Left ventricle myocardium inferior (tissue), 1 donor: ENCODE results near the gene UBTD1. TPM values are rescaled to one million over a fixed set of nuclear protein-coding genes. Genes with fewer than 3 reads are reported as not detected.
A peak's percentile ranks its signal among the peaks of the same experiment; 100 is the strongest.
"Not testable (repeated sequence)": the region's sequence is repeated elsewhere in the genome, so short reads cannot be mapped to it uniquely, and the experiment has no call there.

ENCODE experiments used
- DNase-seq: peaks from one replicate; pipeline ENCODE4 v3.0.0-alpha.2; 2020
- H3K27ac ChIP-seq: fragments of 200-600 bp; replicated peaks from 2 replicates; pipeline ENCODE4 v1.8.0; 2021
- H3K27me3 ChIP-seq: fragments of 200-600 bp; 2 replicates; pipeline ENCODE4 v1.8.0; 2021; ENCODE audit warnings: low read depth
- H3K36me3 ChIP-seq: fragments of 200-600 bp; 2 replicates; pipeline ENCODE4 v1.8.0; 2021
- H3K4me1 ChIP-seq: fragments of 200-600 bp; 2 replicates; pipeline ENCODE4 v1.8.0; 2021
- H3K4me3 ChIP-seq: fragments of 200-600 bp; 2 replicates; pipeline ENCODE4 v1.8.0; 2021; ENCODE audit warnings: mild to moderate bottlenecking, moderate library complexity
- H3K9me3 ChIP-seq: fragments of 200-600 bp; replicated peaks from 2 replicates; pipeline ENCODE4 v1.8.0; 2021
- CTCF ChIP-seq: fragments of 200-600 bp; IDR thresholded peaks from 2 replicates; pipeline ENCODE4 v1.8.0; 2021; ENCODE audit warnings: antibody characterized with exemption, mild to moderate bottlenecking, borderline replicate concordance
- intact Hi-C: fragments of 100-400 bp; cut with micrococcal nuclease; formaldehyde crosslinking; loops from one replicate; pipeline ENCODE4 v1.11.0; 2022
- total RNA-seq: library from RNA; stranded (reverse); fragmentation: NEBNext Ultra II Directional; extraction: Animal tissue kit (Norgen Biotek cat#: 25700); gene quantifications from one replicate; pipeline ENCODE4 v1.2.1, GENCODE V29; 2021
- donor health status: DM: no; HTN: yes; CAD: no; lungs with severe emphysema.

UBTD1 gene
- total RNA-seq, 1 donor from 2014 or later, result 17.1 TPM

- H3K36me3 ChIP-seq, result no peaks in the 10 kb centered on the region
- H3K4me3 ChIP-seq, result no peak overlapping the region
- H3K4me1 ChIP-seq, result peaks cover 66% of the 10 kb centered on the region
- peak overlapping the region; percentile 71 for H3K27ac ChIP-seq
- no peaks in the 10 kb centered on the region for H3K9me3 ChIP-seq
- intact Hi-C loops, result loop anchor here (5.0 kb wide), 1 partner anchor 83 kb away; no protein-coding TSS in a partner anchor
- TF ChIP-seq CTCF, result no peak
- no peak for DNase-seq
- H3K27me3 ChIP-seq, result no peaks in the 10 kb centered on the region
Measured at GRCh38 chr10:97550336-97551149, 51.8 kb downstream of the UBTD1 start.

DNA sequence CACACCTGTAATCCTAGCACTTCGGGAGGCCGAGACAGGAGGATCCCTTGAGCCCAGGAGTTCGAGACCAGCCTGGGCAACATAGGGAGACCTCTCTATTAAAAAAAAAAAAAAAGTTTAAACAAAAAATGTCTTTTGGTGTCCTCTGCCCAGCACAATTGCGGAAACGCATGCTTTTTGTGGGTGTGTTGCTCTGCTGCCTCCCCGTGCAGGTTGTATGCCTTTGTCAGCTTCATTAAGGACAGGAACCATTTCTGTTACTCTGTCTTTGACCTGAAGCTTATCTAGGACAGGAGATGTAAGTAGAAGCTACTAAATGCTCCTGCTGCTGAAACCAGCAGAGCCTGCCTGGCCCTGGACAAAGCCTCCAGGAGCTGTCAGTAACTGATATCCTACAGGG is 52.5 kb downstream of the UBTD1 start:
- no peaks in the 10 kb centered on the region for H3K9me3 ChIP-seq
- no peak overlapping the region for H3K4me3 ChIP-seq
- intact Hi-C loops, result loop anchor here (5.0 kb wide), 1 partner anchor 84 kb away; no protein-coding TSS in a partner anchor
- peak overlapping the region; percentile 71 for H3K27ac ChIP-seq
- no peaks in the 10 kb centered on the region for H3K27me3 ChIP-seq
- no peak for TF ChIP-seq CTCF
- no peak for DNase-seq
- no peaks in the 10 kb centered on the region for H3K36me3 ChIP-seq
- peaks cover 66% of the 10 kb centered on the region for H3K4me1 ChIP-seq

DNA sequence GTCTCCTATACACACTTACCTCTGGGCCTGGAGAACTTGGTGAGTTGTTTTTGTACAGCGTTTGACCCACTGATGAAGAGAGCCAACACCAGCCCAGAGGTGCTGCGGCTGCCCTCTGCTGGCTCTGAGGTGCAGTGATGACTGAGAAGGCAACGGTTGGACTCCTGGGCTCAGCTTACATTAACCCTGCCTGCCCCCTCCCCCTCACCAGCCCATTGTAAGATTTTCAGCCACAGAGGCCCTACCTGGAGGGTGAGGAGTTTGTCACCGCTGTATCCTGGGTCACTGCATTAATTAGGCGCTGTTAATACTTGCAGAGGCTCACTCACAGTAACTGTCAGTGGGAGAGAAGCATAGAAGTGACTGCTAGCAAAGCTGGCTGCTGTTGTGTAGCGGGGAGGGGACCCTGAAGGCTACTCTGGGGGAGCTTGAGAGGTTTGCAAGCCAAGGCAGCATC is 54.9 kb downstream of the UBTD1 start:
- TF ChIP-seq CTCF, result peak; percentile 93
- H3K36me3 ChIP-seq, result no peaks in the 10 kb centered on the region
- no peaks in the 10 kb centered on the region for H3K9me3 ChIP-seq

GRCh38 chr10:97554336-97554735 is 55.6 kb downstream of the UBTD1 start:
- not testable (repeated sequence) for H3K27me3 ChIP-seq, H3K36me3 ChIP-seq, H3K9me3 ChIP-seq, H3K4me3 ChIP-seq, H3K27ac ChIP-seq, DNase-seq
- peaks cover 35% of the 10 kb centered on the region for H3K4me1 ChIP-seq
- intact Hi-C loops, result loop anchor here (5.0 kb wide), 1 partner anchor 87 kb away; no protein-coding TSS in a partner anchor

More for the DNA sequence above, 54.9 kb downstream of the UBTD1 start:
- no peak overlapping the region for H3K27ac ChIP-seq
- intact Hi-C loops, result loop anchor here (5.0 kb wide), 1 partner anchor 86 kb away; no protein-coding TSS in a partner anchor
- H3K4me3 ChIP-seq, result no peak overlapping the region
- peak; percentile 72 for DNase-seq
- H3K4me1 ChIP-seq, result peaks cover 42% of the 10 kb centered on the region
- no peaks in the 10 kb centered on the region for H3K27me3 ChIP-seq

GRCh38 chr10:97555541-97555940 is 56.8 kb downstream of the UBTD1 start:
- H3K36me3 ChIP-seq, DNase-seq, H3K27me3 ChIP-seq, H3K9me3 ChIP-seq, H3K27ac ChIP-seq, H3K4me3 ChIP-seq, intact Hi-C loops: not testable (repeated sequence)
- peaks cover 23% of the 10 kb centered on the region for H3K4me1 ChIP-seq

DNA sequence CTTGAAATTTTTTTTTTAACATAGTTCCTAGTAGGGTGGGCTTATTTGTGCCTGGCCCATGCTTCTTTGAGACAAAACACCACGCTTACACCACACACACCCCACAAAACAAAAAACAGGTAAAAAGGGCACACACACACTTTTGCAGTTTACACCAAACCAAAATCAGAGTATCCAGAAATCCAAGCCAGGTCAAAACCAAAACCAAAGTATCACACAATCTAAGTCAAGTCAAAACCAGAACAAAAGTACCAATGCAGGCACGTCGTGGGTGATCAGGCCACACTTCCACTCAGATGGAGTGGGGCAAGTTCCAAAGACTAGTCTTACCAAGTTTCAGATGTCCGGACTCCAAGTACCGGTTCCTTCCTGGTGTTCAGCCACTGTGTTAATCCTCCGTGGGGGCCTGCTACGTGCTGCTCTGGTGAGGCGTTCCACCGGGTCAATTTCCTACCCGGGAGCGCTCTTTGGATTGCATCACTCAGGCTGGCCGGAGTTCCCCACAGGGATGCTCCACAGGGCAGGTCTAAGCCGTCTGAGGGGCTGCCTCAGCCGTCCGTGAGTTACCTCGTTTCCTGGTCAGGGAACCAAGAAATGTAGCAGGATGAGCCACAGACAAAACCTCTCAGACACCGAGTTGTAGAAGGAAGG is 62.1 kb downstream of the UBTD1 start:
- DNase-seq, H3K27me3 ChIP-seq, H3K4me1 ChIP-seq, H3K9me3 ChIP-seq, intact Hi-C loops, H3K36me3 ChIP-seq: not testable (repeated sequence)
- peak overlapping the region; percentile 74 for H3K27ac ChIP-seq
- H3K4me3 ChIP-seq, result peak overlapping the region; percentile 51

DNA sequence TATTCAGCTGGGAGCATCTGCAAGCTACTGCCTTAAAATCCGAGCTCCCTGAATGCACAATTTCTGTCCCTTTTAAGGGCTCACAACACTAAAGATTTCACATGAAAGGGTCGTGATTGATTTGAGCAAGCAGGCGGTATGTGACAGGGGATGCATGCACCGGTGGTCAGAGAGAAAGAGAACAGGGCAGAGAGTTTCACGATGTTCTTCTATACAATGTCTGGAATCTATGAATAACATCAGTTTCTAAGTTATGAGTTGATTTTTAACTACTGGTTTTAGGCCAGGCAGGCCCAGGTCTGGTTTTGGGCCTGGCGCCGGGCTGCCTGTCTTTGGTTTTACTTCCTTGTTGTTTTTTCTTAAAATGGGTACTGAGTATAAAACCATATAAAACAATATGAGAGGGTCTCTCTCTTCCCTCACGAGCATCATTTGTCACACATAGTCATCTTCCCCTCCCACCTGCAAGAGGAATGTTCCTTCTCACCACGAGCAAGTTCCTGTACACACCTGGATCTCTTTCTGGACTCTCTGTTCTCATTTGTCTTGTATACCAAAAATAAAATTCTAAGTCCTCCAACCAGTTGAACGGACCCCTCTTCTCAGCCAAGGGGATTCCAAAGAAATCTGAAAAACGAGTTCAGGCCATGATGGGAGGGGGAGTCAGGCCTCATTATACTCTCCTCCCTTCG is 62.8 kb downstream of the UBTD1 start:
- peak overlapping the region; percentile 51 for H3K4me3 ChIP-seq
- H3K27ac ChIP-seq, result peak overlapping the region; percentile 74
- H3K9me3 ChIP-seq, H3K27me3 ChIP-seq, intact Hi-C loops, H3K36me3 ChIP-seq, H3K4me1 ChIP-seq, DNase-seq: not testable (repeated sequence)

DNA sequence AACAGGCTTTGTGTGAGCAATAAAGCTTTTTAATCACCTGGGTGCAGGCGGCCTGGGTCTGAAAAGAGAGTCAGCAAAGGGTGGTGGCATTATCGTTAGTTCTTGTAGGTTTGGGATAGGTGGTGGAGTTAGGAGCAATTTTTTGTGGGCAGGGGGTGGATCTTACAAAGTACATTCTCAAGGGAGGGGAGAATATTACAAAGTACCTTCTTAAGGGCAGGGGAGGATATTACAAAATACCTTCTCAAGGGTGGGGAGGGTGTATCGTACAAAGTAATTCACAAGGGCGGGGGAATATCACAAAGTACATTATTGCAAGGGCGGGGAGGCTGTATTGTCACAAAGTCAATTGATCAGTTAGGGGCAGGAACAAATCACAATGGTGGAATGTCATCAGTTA is 63.6 kb downstream of the UBTD1 start:
- H3K4me1 ChIP-seq, H3K4me3 ChIP-seq, H3K36me3 ChIP-seq, DNase-seq, intact Hi-C loops, H3K27me3 ChIP-seq, H3K9me3 ChIP-seq, H3K27ac ChIP-seq: not testable (repeated sequence)
